Measurements from ENCODE around the gene TBK1. TPM values are rescaled to one million over a fixed set of nuclear protein-coding genes. Genes with fewer than 3 reads are reported as not detected.

TBK1 gene
- 10.0 and 16.3 TPM in 2 replicates for total RNA-seq

GRCh38 chr12:64451687-64452558, at the start of gene TBK1:
Gene TBK1, plus strand, starts transcription at chr12:64452120. Its CDS starts 3,751 bp downstream, at chr12:64455871.

GRCh38 chr12:64403707-64404469, 48.0 kb upstream of the TBK1 start, which contains the start of gene XPOT:
Gene XPOT, plus strand, starts transcription at chr12:64404392. Its CDS starts 5,644 bp downstream, at chr12:64410036.

Other genes starting within 250 kb of the TBK1 start
- 3.3 and 7.9 TPM in 2 replicates for gene KICS2, start 229.8 kb upstream of the TBK1 start, total RNA-seq
- 0.14 and 0.23 TPM in 2 replicates for gene C12orf56, start 61.4 kb upstream of the TBK1 start, total RNA-seq
- 34.3 and 49.0 TPM in 2 replicates for gene XPOT, start 47.7 kb upstream of the TBK1 start, total RNA-seq
- 6.4 and 7.8 TPM in 2 replicates for gene RASSF3, start 158.4 kb downstream of the TBK1 start, total RNA-seq